ENCODE measurements around the gene GPR141.

Gene GPR141

DNA sequence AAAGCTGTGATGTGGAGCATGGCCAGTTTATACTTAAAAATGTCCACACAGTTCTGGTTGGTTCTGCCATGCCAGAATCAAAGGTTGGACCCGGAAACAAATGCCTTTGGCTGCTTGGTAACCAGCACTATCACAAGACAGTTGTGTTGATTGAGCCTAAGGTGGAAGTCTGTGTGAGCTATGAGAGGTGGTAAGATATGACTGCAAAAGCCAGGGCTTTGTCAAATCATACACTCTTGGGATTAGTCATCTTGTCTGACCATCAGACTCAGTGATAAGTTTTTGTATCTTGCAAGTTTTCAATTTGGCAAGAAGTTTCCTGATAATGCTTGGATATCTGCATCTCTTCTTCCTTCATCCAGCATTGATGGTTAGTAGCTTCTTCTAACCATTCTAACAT is 35.5 kb downstream of the GPR141 start:
- no peak for DNase-seq (ENCODE audit: low read depth, low spot score)
- no peaks in the 10 kb centered on the region for H3K27me3 ChIP-seq (ENCODE audit: insufficient read depth, insufficient read length)
- H3K9me3 ChIP-seq (ENCODE audit: insufficient read depth, low read length): no peaks in the 10 kb centered on the region
- no peak overlapping the region for H3K9ac ChIP-seq (ENCODE audit: insufficient read length, low read depth)
- no peak for TF ChIP-seq YY1 (IDR thresholded peaks at IDR 0.05; ENCODE audit: insufficient read depth, insufficient read length)
- no peak for TF ChIP-seq SUZ12 (IDR thresholded peaks at IDR 0.05; ENCODE audit: extremely low read depth, insufficient read depth, insufficient read length)
- TF ChIP-seq ZNF274 (IDR thresholded peaks at IDR 0.05; ENCODE audit: low read depth, low read length): no peak
- H3K4me1 ChIP-seq (ENCODE audit: insufficient read depth, insufficient read length): no peaks in the 10 kb centered on the region
- no peak overlapping the region for H3K4me3 ChIP-seq (ENCODE audit: insufficient read length, low read depth)
- no peaks in the 10 kb centered on the region for H3K36me3 ChIP-seq (ENCODE audit: insufficient read depth, insufficient read length, low read length)

DNA sequence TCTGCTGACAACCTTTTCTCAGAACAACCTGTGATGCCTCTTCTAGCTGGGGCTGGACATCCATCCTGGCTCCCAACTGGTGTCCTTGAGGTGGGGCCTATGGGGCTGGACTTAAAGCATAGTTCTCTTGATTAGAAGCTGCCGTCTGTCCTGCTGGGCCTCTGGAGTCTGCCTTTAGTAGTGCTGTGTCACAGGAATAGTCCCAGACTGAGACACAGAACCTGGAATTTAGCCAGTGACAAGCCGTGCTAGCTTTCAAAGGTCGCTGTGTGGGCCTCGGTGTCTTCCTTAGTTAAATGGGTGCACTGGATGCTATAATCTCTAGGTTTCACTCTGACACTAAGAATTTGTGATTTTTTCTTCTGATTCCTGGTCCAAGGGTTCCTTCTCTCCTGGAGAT is 41.2 kb downstream of the GPR141 start:
- no peak overlapping the region for H3K4me3 ChIP-seq (ENCODE audit: insufficient read length, low read depth)
- TF ChIP-seq ZNF274 (IDR thresholded peaks at IDR 0.05; ENCODE audit: low read depth, low read length) (no peak), SUZ12 (IDR thresholded peaks at IDR 0.05; ENCODE audit: extremely low read depth, insufficient read depth, insufficient read length) (no peak), YY1 (IDR thresholded peaks at IDR 0.05; ENCODE audit: insufficient read depth, insufficient read length) (no peak)
- no peak overlapping the region for H3K9ac ChIP-seq (ENCODE audit: insufficient read length, low read depth)
- H3K4me1 ChIP-seq (ENCODE audit: insufficient read depth, insufficient read length): peaks cover 3% of the 10 kb centered on the region
- no peaks in the 10 kb centered on the region for H3K36me3 ChIP-seq (ENCODE audit: insufficient read depth, insufficient read length, low read length)
- H3K27me3 ChIP-seq (ENCODE audit: insufficient read depth, insufficient read length): no peaks in the 10 kb centered on the region
- no peaks in the 10 kb centered on the region for H3K9me3 ChIP-seq (ENCODE audit: insufficient read depth, low read length)
- DNase-seq (ENCODE audit: low read depth, low spot score): no peak

DNA sequence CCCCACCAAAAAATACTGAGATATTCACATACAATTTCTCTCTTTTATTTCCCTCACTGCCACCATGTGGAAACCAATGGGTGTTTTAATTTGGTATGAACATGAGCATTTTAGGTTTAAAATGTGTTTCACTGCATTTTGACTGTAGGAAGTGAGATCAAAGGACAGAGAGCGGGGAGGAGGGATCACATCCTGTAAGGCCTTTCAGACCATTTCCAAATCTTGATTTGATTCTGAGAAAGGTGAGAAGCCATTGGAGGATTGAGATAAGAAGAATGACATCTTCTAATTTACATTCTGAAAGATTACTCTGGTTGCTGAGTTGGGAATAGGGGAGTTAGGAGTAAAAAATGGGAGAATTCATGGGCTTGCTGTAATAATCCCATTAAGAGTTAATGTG is 42.5 kb downstream of the GPR141 start:
- TF ChIP-seq YY1 (IDR thresholded peaks at IDR 0.05; ENCODE audit: insufficient read depth, insufficient read length): no peak
- H3K9me3 ChIP-seq (ENCODE audit: insufficient read depth, low read length): no peaks in the 10 kb centered on the region
- H3K27me3 ChIP-seq (ENCODE audit: insufficient read depth, insufficient read length): no peaks in the 10 kb centered on the region
- H3K4me1 ChIP-seq (ENCODE audit: insufficient read depth, insufficient read length): peaks cover 3% of the 10 kb centered on the region
- H3K36me3 ChIP-seq (ENCODE audit: insufficient read depth, insufficient read length, low read length): no peaks in the 10 kb centered on the region
- no peak overlapping the region for H3K9ac ChIP-seq (ENCODE audit: insufficient read length, low read depth)
- no peak for DNase-seq (ENCODE audit: low read depth, low spot score)
- no peak overlapping the region for H3K4me3 ChIP-seq (ENCODE audit: insufficient read length, low read depth)

DNA sequence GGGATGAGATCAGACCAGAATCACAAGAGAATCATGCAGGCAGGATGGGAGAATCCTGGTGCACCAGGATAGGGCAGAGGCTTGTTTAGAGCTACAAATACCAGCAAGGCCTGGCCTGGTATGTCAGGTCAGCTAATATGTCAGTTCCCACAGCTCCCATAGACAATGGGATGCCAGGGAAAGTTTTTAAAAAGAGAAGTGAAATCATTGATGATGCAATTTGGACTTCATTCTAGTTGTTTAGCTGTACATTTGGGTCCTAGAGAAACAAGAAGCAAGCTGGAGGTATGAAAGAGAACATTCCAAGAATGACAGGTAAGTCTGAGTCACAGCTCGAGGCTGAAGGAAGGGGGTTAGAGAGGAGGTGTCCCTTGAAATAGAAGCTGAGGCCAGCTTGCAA is 45.2 kb downstream of the GPR141 start:
- H3K9me3 ChIP-seq (ENCODE audit: insufficient read depth, low read length): no peaks in the 10 kb centered on the region
- peaks cover 3% of the 10 kb centered on the region for H3K4me1 ChIP-seq (ENCODE audit: insufficient read depth, insufficient read length)
- no peaks in the 10 kb centered on the region for H3K27me3 ChIP-seq (ENCODE audit: insufficient read depth, insufficient read length)
- H3K4me3 ChIP-seq (ENCODE audit: insufficient read length, low read depth): no peak overlapping the region
- H3K36me3 ChIP-seq (ENCODE audit: insufficient read depth, insufficient read length, low read length): no peaks in the 10 kb centered on the region
- no peak overlapping the region for H3K9ac ChIP-seq (ENCODE audit: insufficient read length, low read depth)
- DNase-seq (ENCODE audit: low read depth, low spot score): no peak
- TF ChIP-seq ZNF274 (IDR thresholded peaks at IDR 0.05; ENCODE audit: low read depth, low read length): no peak
- TF ChIP-seq SUZ12 (IDR thresholded peaks at IDR 0.05; ENCODE audit: extremely low read depth, insufficient read depth, insufficient read length): no peak
- no peak for TF ChIP-seq YY1 (IDR thresholded peaks at IDR 0.05; ENCODE audit: insufficient read depth, insufficient read length)

DNA sequence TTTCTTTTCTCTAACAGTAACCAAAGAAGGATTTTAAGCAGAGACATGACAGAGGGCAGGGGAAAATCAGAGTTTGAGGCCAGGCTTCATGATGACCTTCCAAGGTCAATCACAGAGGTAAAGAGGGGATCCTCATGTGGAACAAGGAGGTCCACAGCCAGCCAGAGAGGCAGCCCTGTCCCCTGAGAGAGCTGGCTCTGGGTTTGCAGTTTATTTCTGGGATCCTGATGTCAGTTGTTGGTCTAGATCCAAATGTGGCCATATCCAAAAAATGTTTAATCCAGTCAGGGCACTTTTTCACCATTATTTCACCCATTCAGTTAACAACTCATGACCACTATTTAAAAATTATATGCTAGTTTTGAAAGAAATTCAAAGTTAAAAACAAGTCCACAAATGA is 45.6 kb downstream of the GPR141 start:
- no peak overlapping the region for H3K9ac ChIP-seq (ENCODE audit: insufficient read length, low read depth)
- no peak for DNase-seq (ENCODE audit: low read depth, low spot score)
- H3K27me3 ChIP-seq (ENCODE audit: insufficient read depth, insufficient read length): no peaks in the 10 kb centered on the region
- no peak overlapping the region for H3K4me3 ChIP-seq (ENCODE audit: insufficient read length, low read depth)
- H3K4me1 ChIP-seq (ENCODE audit: insufficient read depth, insufficient read length): peaks cover 3% of the 10 kb centered on the region
- no peaks in the 10 kb centered on the region for H3K9me3 ChIP-seq (ENCODE audit: insufficient read depth, low read length)
- no peak for TF ChIP-seq SUZ12 (IDR thresholded peaks at IDR 0.05; ENCODE audit: extremely low read depth, insufficient read depth, insufficient read length)
- H3K36me3 ChIP-seq (ENCODE audit: insufficient read depth, insufficient read length, low read length): no peaks in the 10 kb centered on the region

DNA sequence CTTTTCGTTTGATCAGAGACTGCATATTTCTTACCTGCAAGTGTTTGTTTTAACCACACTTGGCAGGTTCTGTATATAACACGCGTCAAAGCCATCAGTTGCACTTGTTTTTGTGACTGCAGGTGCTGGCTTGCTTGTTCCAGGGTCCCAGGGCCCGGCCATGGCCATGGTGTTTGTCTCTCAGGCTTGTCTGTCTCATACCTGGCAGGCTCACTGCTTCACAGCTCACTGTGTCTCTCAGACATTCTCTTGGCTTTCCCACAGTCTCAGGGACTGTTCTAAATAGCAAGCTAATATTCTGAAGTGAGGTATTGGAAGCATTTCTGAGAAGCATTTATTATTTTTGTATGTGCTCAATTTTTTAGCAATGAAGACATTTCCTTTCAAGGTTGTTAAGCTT is 46.9 kb downstream of the GPR141 start:
- no peak for TF ChIP-seq YY1 (IDR thresholded peaks at IDR 0.05; ENCODE audit: insufficient read depth, insufficient read length)
- no peak for TF ChIP-seq SUZ12 (IDR thresholded peaks at IDR 0.05; ENCODE audit: extremely low read depth, insufficient read depth, insufficient read length)
- TF ChIP-seq ZNF274 (IDR thresholded peaks at IDR 0.05; ENCODE audit: low read depth, low read length): no peak
- H3K27me3 ChIP-seq (ENCODE audit: insufficient read depth, insufficient read length): no peaks in the 10 kb centered on the region
- H3K36me3 ChIP-seq (ENCODE audit: insufficient read depth, insufficient read length, low read length): no peaks in the 10 kb centered on the region
- no peak for DNase-seq (ENCODE audit: low read depth, low spot score)
- peaks cover 3% of the 10 kb centered on the region for H3K4me1 ChIP-seq (ENCODE audit: insufficient read depth, insufficient read length)
- H3K9me3 ChIP-seq (ENCODE audit: insufficient read depth, low read length): no peaks in the 10 kb centered on the region
- H3K9ac ChIP-seq (ENCODE audit: insufficient read length, low read depth): no peak overlapping the region
- no peak overlapping the region for H3K4me3 ChIP-seq (ENCODE audit: insufficient read length, low read depth)

DNA sequence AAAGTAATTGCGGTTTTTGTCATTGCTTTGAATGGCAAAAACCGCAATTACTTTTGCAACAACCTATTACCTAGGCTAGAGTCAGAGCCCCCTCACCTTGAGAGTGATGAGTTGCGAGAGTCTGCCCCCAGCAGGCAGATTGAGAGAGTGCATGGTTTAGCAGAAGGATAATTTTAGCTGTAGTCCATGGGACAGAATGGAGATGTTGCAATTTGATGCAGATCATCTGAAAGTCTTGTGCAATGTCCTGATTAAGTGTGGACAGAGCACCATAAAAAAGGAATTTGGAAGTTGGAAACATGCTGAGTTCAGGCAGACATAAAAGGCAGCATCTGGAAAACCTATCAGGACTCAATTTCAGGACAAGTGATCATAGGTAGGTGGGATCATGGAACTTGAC is 48.7 kb downstream of the GPR141 start:
- Histone ChIP-seq H3K9me3 (ENCODE audit: insufficient read depth, low read length) (no peaks in the 10 kb centered on the region), H3K4me1 (ENCODE audit: insufficient read depth, insufficient read length) (peaks cover 3% of the 10 kb centered on the region), H3K27me3 (ENCODE audit: insufficient read depth, insufficient read length) (no peaks in the 10 kb centered on the region), H3K36me3 (ENCODE audit: insufficient read depth, insufficient read length, low read length) (no peaks in the 10 kb centered on the region), H3K9ac (ENCODE audit: insufficient read length, low read depth) (no peak overlapping the region), H3K4me3 (ENCODE audit: insufficient read length, low read depth) (no peak overlapping the region)
- TF ChIP-seq ZNF274 (IDR thresholded peaks at IDR 0.05; ENCODE audit: low read depth, low read length) (no peak), YY1 (IDR thresholded peaks at IDR 0.05; ENCODE audit: insufficient read depth, insufficient read length) (no peak), SUZ12 (IDR thresholded peaks at IDR 0.05; ENCODE audit: extremely low read depth, insufficient read depth, insufficient read length) (no peak)
- DNase-seq (ENCODE audit: low read depth, low spot score): peak; percentile 71

DNA sequence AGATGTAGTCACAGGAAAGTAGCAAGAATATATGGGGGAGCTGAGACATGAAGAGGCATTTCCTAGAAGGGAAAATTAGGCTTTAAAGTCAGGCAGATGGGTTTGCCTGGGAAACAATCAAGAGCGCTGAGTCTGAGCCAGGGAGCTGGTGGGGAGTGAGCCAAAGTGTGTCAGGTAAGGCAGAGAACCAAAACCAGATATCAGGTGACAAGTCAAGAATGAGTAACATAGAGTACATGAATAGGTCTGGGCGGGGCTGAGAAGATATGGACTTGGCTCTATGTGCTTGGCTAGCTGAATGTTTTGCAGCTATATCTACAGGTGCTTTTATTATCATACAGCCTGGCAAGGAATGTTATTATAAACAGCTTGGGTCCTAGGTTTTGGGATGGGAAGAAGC is 49.3 kb downstream of the GPR141 start:
- Histone ChIP-seq H3K9me3 (ENCODE audit: insufficient read depth, low read length) (no peaks in the 10 kb centered on the region), H3K4me3 (ENCODE audit: insufficient read length, low read depth) (no peak overlapping the region), H3K27me3 (ENCODE audit: insufficient read depth, insufficient read length) (no peaks in the 10 kb centered on the region), H3K9ac (ENCODE audit: insufficient read length, low read depth) (no peak overlapping the region), H3K36me3 (ENCODE audit: insufficient read depth, insufficient read length, low read length) (no peaks in the 10 kb centered on the region), H3K4me1 (ENCODE audit: insufficient read depth, insufficient read length) (peaks cover 3% of the 10 kb centered on the region)
- TF ChIP-seq SUZ12 (IDR thresholded peaks at IDR 0.05; ENCODE audit: extremely low read depth, insufficient read depth, insufficient read length) (no peak), ZNF274 (IDR thresholded peaks at IDR 0.05; ENCODE audit: low read depth, low read length) (no peak), YY1 (IDR thresholded peaks at IDR 0.05; ENCODE audit: insufficient read depth, insufficient read length) (no peak)
- no peak for DNase-seq (ENCODE audit: low read depth, low spot score)

Data from NT2/D1 (cell line).